GM12891 (cell line): ENCODE measurements around the gene SDR42E1.
A peak's percentile ranks its signal among the peaks of the same experiment; 100 is the strongest.
"Not testable (repeated sequence)": the region's sequence is repeated elsewhere in the genome, so short reads cannot be mapped to it uniquely, and the experiment has no call there.

Source experiments
- DNase-seq: peaks from one replicate; pipeline ENCODE4 v3.0.0; 2011; ENCODE audit warnings: low spot score; ENCODE audit not compliant: insufficient read length
- FAIRE-seq: peaks from 2 replicates; lab custom pipeline; 2011; peaks lifted over from hg19 to GRCh38; lab: Jason Lieb, UNC
- PAX5 ChIP-seq: IDR thresholded peaks from 2 replicates; pipeline ENCODE4 v1.6.1; 2011; ENCODE audit warnings: low read length, moderate library complexity, mild to moderate bottlenecking; ENCODE audit not compliant: insufficient read depth, severe bottlenecking
- POLR2A ChIP-seq: IDR thresholded peaks from 2 replicates; pipeline ENCODE4 v1.6.1; 2011; ENCODE audit warnings: low read depth, low read length, control low read depth
- POLR2AphosphoS5 ChIP-seq: IDR thresholded peaks from 2 replicates; pipeline ENCODE4 v1.6.1; 2011; ENCODE audit warnings: low read depth, low read length, control low read depth
- POU2F2 ChIP-seq: IDR thresholded peaks from 2 replicates; pipeline ENCODE4 v1.6.1; 2011; ENCODE audit warnings: low read depth, mild to moderate bottlenecking, control low read depth, low read length, moderate library complexity
- SPI1 ChIP-seq: IDR thresholded peaks from 2 replicates; pipeline ENCODE4 v1.6.1; 2011; ENCODE audit warnings: low read depth, low read length, control low read depth
- TAF1 ChIP-seq: IDR thresholded peaks from 2 replicates; pipeline ENCODE4 v1.6.1; 2011; ENCODE audit warnings: low read depth, low read length, control low read depth

The SDR42E1 gene

GRCh38 chr16:82024316-82024715 is 13.0 kb upstream of the SDR42E1 start:
- no peak for TF ChIP-seq SPI1
- no peak for TF ChIP-seq POLR2AphosphoS5
- TF ChIP-seq TAF1, result no peak
- TF ChIP-seq POLR2A, result no peak
- TF ChIP-seq POU2F2, result no peak
- no peak for TF ChIP-seq PAX5
- no peak for FAIRE-seq
- DNase-seq, result no peak

GRCh38 chr16:82023206-82023605 is 11.9 kb upstream of the SDR42E1 start:
- no peak for TF ChIP-seq POLR2A
- TF ChIP-seq POLR2AphosphoS5, result no peak
- TF ChIP-seq PAX5, result no peak
- no peak for TF ChIP-seq SPI1
- TF ChIP-seq TAF1, result no peak
- TF ChIP-seq POU2F2, result no peak
- no peak for FAIRE-seq
- DNase-seq, result no peak

- TF ChIP-seq POU2F2 (no peak), POLR2A (no peak), POLR2AphosphoS5 (no peak), SPI1 (no peak), PAX5 (no peak), TAF1 (no peak)
- FAIRE-seq (no peak), DNase-seq (no peak)
Measured at GRCh38 chr16:82020051-82020450, 8.8 kb upstream of the SDR42E1 start.

GRCh38 chr16:82019535-82019934 is 8.3 kb upstream of the SDR42E1 start:
- no peak for TF ChIP-seq POLR2A
- TF ChIP-seq POLR2AphosphoS5, result no peak
- TF ChIP-seq TAF1, result no peak
- no peak for TF ChIP-seq SPI1
- no peak for TF ChIP-seq POU2F2
- TF ChIP-seq PAX5, result no peak
- no peak for FAIRE-seq
- DNase-seq, result no peak

GRCh38 chr16:82017911-82018568 is 6.8 kb upstream of the SDR42E1 start:
- no peak for DNase-seq
- no peak for FAIRE-seq
- TF ChIP-seq SPI1 (no peak), TAF1 (no peak), POLR2AphosphoS5 (no peak), PAX5 (no peak), POLR2A (no peak), POU2F2 (no peak)

- FAIRE-seq (no peak), DNase-seq (no peak)
- TF ChIP-seq SPI1 (no peak), TAF1 (no peak), POU2F2 (no peak), POLR2A (no peak), PAX5 (no peak), POLR2AphosphoS5 (no peak)
Measured at GRCh38 chr16:82016964-82017363, 5.7 kb upstream of the SDR42E1 start.

GRCh38 chr16:82016263-82016662 is 5.0 kb upstream of the SDR42E1 start:
- no peak for FAIRE-seq
- TF ChIP-seq POU2F2, result no peak
- TF ChIP-seq PAX5, result no peak
- TF ChIP-seq POLR2A, result no peak
- TF ChIP-seq TAF1, result no peak
- TF ChIP-seq SPI1, result no peak
- TF ChIP-seq POLR2AphosphoS5, result no peak
- no peak for DNase-seq

GRCh38 chr16:82013139-82013538 is 1.9 kb upstream of the SDR42E1 start:
- DNase-seq, result no peak

GRCh38 chr16:82010649-82011048 is 621 bp downstream of the SDR42E1 start:
- DNase-seq (no peak), FAIRE-seq (peak; percentile 73)
- TF ChIP-seq POU2F2, result no peak
- no peak for TF ChIP-seq SPI1
- no peak for TF ChIP-seq TAF1
- no peak for TF ChIP-seq POLR2A

More at GRCh38 chr16:82013139-82013538, 1.9 kb upstream of the SDR42E1 start:
- FAIRE-seq, result no peak
- no peak for TF ChIP-seq PAX5
- no peak for TF ChIP-seq SPI1
- TF ChIP-seq POU2F2, result no peak
- no peak for TF ChIP-seq POLR2A
- TF ChIP-seq POLR2AphosphoS5, result no peak
- TF ChIP-seq TAF1, result no peak

- not testable (repeated sequence) for DNase-seq, FAIRE-seq
Measured at GRCh38 chr16:82009789-82010188, 1.5 kb downstream of the SDR42E1 start.
